ENCODE measurements around the gene REM1.
"Not testable (repeated sequence)": the region's sequence is repeated elsewhere in the genome, so short reads cannot be mapped to it uniquely, and the experiment has no call there.

GRCh38 chr20:31521267-31521666 is 46.2 kb downstream of the REM1 start:
- TF ChIP-seq EZH2 (IDR thresholded peaks at IDR 0.05; ENCODE audit: borderline replicate concordance, low read length) = not testable (repeated sequence)
- TF ChIP-seq, protein P1, sequence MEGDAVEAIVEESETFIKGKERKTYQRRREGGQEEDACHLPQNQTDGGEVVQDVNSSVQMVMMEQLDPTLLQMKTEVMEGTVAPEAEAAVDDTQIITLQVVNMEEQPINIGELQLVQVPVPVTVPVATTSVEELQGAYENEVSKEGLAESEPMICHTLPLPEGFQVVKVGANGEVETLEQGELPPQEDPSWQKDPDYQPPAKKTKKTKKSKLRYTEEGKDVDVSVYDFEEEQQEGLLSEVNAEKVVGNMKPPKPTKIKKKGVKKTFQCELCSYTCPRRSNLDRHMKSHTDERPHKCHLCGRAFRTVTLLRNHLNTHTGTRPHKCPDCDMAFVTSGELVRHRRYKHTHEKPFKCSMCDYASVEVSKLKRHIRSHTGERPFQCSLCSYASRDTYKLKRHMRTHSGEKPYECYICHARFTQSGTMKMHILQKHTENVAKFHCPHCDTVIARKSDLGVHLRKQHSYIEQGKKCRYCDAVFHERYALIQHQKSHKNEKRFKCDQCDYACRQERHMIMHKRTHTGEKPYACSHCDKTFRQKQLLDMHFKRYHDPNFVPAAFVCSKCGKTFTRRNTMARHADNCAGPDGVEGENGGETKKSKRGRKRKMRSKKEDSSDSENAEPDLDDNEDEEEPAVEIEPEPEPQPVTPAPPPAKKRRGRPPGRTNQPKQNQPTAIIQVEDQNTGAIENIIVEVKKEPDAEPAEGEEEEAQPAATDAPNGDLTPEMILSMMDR (conservative IDR thresholded peaks at IDR 0.05 in 1 of 2, IDR thresholded peaks at IDR 0.05 in 1 of 2; ENCODE audit: extremely low read depth in 1 of 2, insufficient read depth in 1 of 2, low read depth in 1 of 2, low read length in 2 of 2) = not testable (repeated sequence)
